RWPE2 (cell line): Measurements from ENCODE around the gene SSBP3.
A peak's percentile ranks its signal among the peaks of the same experiment; 100 is the strongest.

ENCODE experiments used
- ATAC-seq: fragments of 200-7000 bp; cut with Tn5 transposase; 3 replicates; pipeline ENCODE4 v1.9.1; 2021; ENCODE audit warnings: low read depth
- DNase-seq: peaks from one replicate; pipeline ENCODE4 v3.0.0-alpha.2; 2020; ENCODE audit warnings: low spot score
- H3K27ac ChIP-seq: fragments of 450-650 bp; 2 replicates; pipeline ENCODE4 v1.5.1; 2017; ENCODE audit warnings: mild to moderate bottlenecking; ENCODE audit not compliant: poor library complexity, severe bottlenecking
- H3K27me3 ChIP-seq: fragments of 250-450 bp; sonication (Bioruptor Pico); 2 replicates; pipeline ENCODE4 v1.5.1; 2021; ENCODE audit warnings: mild to moderate bottlenecking, moderate library complexity; ENCODE audit not compliant: insufficient read depth, poor library complexity, severe bottlenecking
- H3K36me3 ChIP-seq: fragments of 250-450 bp; sonication (Bioruptor Pico); 2 replicates; pipeline ENCODE4 v1.5.1; 2020; ENCODE audit warnings: low read depth, mild to moderate bottlenecking, moderate library complexity
- H3K4me1 ChIP-seq: fragments of 250-450 bp; sonication (Bioruptor Pico); 2 replicates; pipeline ENCODE4 v1.5.1; 2021; ENCODE audit warnings: mild to moderate bottlenecking, moderate library complexity; ENCODE audit not compliant: insufficient read depth, poor library complexity, severe bottlenecking
- H3K4me3 ChIP-seq: fragments of 250-450 bp; sonication (Bioruptor Pico); 2 replicates; pipeline ENCODE4 v1.5.1; 2021; ENCODE audit warnings: mild to moderate bottlenecking, moderate library complexity; ENCODE audit not compliant: severe bottlenecking
- H3K9me3 ChIP-seq: fragments of 250-450 bp; sonication (Bioruptor Pico); 2 replicates; pipeline ENCODE4 v1.5.1; 2021; ENCODE audit warnings: mild to moderate bottlenecking, moderate library complexity; ENCODE audit not compliant: severe bottlenecking
- CTCF ChIP-seq: fragments of 450-650 bp; IDR thresholded peaks from one replicate; pipeline ENCODE4 v1.5.1; 2017; ENCODE audit warnings: mild to moderate bottlenecking, moderate library complexity; ENCODE audit not compliant: poor library complexity, severe bottlenecking

Gene SSBP3

GRCh38 chr1:54257346-54257620, 148.9 kb downstream of the SSBP3 start:
- DNase-seq (no peak), ATAC-seq (no peak)
- Histone ChIP-seq H3K4me1 (peaks cover 19% of the 10 kb centered on the region), H3K9me3 (no peaks in the 10 kb centered on the region), H3K27me3 (no peaks in the 10 kb centered on the region), H3K4me3 (no peak overlapping the region), H3K27ac (no peak overlapping the region), H3K36me3 (no peaks in the 10 kb centered on the region)
- no peak for TF ChIP-seq CTCF

GRCh38 chr1:54256522-54257345, 149.5 kb downstream of the SSBP3 start:
- Histone ChIP-seq H3K36me3 (no peaks in the 10 kb centered on the region), H3K27me3 (no peaks in the 10 kb centered on the region), H3K9me3 (no peaks in the 10 kb centered on the region), H3K4me3 (no peak overlapping the region), H3K27ac (no peak overlapping the region), H3K4me1 (peaks cover 19% of the 10 kb centered on the region)
- TF ChIP-seq CTCF: no peak
- ATAC-seq: no peak
- no peak for DNase-seq

GRCh38 chr1:54255026-54255702, 151.0 kb downstream of the SSBP3 start:
- no peak for DNase-seq

GRCh38 chr1:54254055-54254454, 152.1 kb downstream of the SSBP3 start:
- peak overlapping the region; percentile 78 for H3K27ac ChIP-seq
- DNase-seq (no peak), ATAC-seq (peak; percentile 48)
- H3K27me3 ChIP-seq: no peaks in the 10 kb centered on the region
- H3K4me3 ChIP-seq: no peak overlapping the region
- peaks cover 19% of the 10 kb centered on the region for H3K4me1 ChIP-seq
- TF ChIP-seq CTCF: no peak
- H3K36me3 ChIP-seq: no peaks in the 10 kb centered on the region
- no peaks in the 10 kb centered on the region for H3K9me3 ChIP-seq

More at GRCh38 chr1:54255026-54255702, 151.0 kb downstream of the SSBP3 start:
- no peaks in the 10 kb centered on the region for H3K9me3 ChIP-seq
- TF ChIP-seq CTCF: no peak
- peaks cover 19% of the 10 kb centered on the region for H3K4me1 ChIP-seq
- no peak overlapping the region for H3K4me3 ChIP-seq
- H3K27me3 ChIP-seq: no peaks in the 10 kb centered on the region
- H3K27ac ChIP-seq: peak overlapping the region; percentile 78
- ATAC-seq: no peak
- H3K36me3 ChIP-seq: no peaks in the 10 kb centered on the region

GRCh38 chr1:54253480-54253879, 152.7 kb downstream of the SSBP3 start:
- H3K9me3 ChIP-seq: no peaks in the 10 kb centered on the region
- H3K27me3 ChIP-seq: no peaks in the 10 kb centered on the region
- peaks cover 19% of the 10 kb centered on the region for H3K4me1 ChIP-seq
- no peak for TF ChIP-seq CTCF
- ATAC-seq: peak; percentile 97
- peak overlapping the region; percentile 78 for H3K27ac ChIP-seq
- peak; percentile 80 for DNase-seq
- no peaks in the 10 kb centered on the region for H3K36me3 ChIP-seq
- no peak overlapping the region for H3K4me3 ChIP-seq
